Measurements from ENCODE around the gene WDR73. TPM values are rescaled to one million over a fixed set of nuclear protein-coding genes. Genes with fewer than 3 reads are reported as not detected.

WDR73 gene
- total RNA-seq, result 10 to 100 TPM; 12.7 to 37.4 (median 26.5) TPM

GRCh38 chr15:84653910-84654688 lies at the start of gene WDR73:
WDR73 (minus strand) TSS chr15:84654283; CDS start chr15:84654274, 9 bp downstream.
- Histone ChIP-seq H3K27ac (peak within 1 kb of the TSS; percentile 87 to 97 (median 94)), H3K9me3 (no peaks in the 10 kb centered on the region), H3K36me3 (peaks cover 0 to 16% (median 4%) of the 10 kb centered on the region in 4 donors), H3K27me3 (no peaks in the 10 kb centered on the region), H3K4me3 (peak within 1 kb of the TSS; percentile 72 to 88 (median 82)), H3K4me1 (peaks cover 11 to 31% (median 27%) of the 10 kb centered on the region in 4 donors)
- intact Hi-C loops (cut with DNase I; ENCODE audit: low total_unique reads), result no loop called here
- in situ Hi-C loops (cut with MboI; ENCODE audit: low pct_ligation_motif_present in 1 of 4, low pct_unique_long_range_greater_than_20kb in 1 of 4, low sequenced_read_pairs in 3 of 4), result loop anchor here in 1 of 4 donors (25.0 kb wide), 1 partner anchor 108 kb away; no protein-coding TSS in a partner anchor
- WGBS, 2 donors (ENCODE audit: low coverage in 1 of 2), result 1% methylated on average over 7 to 34 of the region's 49 CpGs
- peak; percentile 58 to 84 (median 78) for TF ChIP-seq POLR2AphosphoS5 (IDR thresholded peaks at IDR 0.05)
- TF ChIP-seq CTCF (IDR thresholded peaks at IDR 0.05), result no peak
- TF ChIP-seq POLR2A (IDR thresholded peaks at IDR 0.05), result peak; percentile 71
- no peak for TF ChIP-seq EP300 (IDR thresholded peaks at IDR 0.05; ENCODE audit: low read depth)
- DNase-seq, result peak; percentile 98

GRCh38 chr15:84703808-84704207 lies 49.7 kb upstream of the WDR73 start:
- Histone ChIP-seq H3K4me1 (peaks cover 5 to 24% (median 11%) of the 10 kb centered on the region in 4 donors), H3K36me3 (no peaks in the 10 kb centered on the region), H3K9me3 (no peaks in the 10 kb centered on the region), H3K27ac (peak overlapping the region in 1 of 4 donors; percentile 50), H3K4me3 (no peak overlapping the region), H3K27me3 (no peaks in the 10 kb centered on the region)
- DNase-seq, result no peak
- in situ Hi-C loops (cut with MboI; ENCODE audit: low pct_ligation_motif_present in 1 of 4, low pct_unique_long_range_greater_than_20kb in 1 of 4, low sequenced_read_pairs in 3 of 4) (no loop called here), intact Hi-C loops (cut with DNase I; ENCODE audit: low total_unique reads) (no loop called here)
- TF ChIP-seq POLR2AphosphoS5 (IDR thresholded peaks at IDR 0.05) (no peak), POLR2A (IDR thresholded peaks at IDR 0.05) (no peak)
- 89 to 91% methylated on average over 2 to 5 of the region's 5 CpGs for WGBS, 2 donors (ENCODE audit: low coverage in 1 of 2)

GRCh38 chr15:84702961-84703482 lies 48.9 kb upstream of the WDR73 start:
- H3K27ac ChIP-seq, result peak overlapping the region in 2 of 4 donors; percentile 22 to 50
- H3K4me1 ChIP-seq, result peaks cover 5 to 26% (median 11%) of the 10 kb centered on the region in 4 donors
- intact Hi-C loops (cut with DNase I; ENCODE audit: low total_unique reads) (no loop called here), in situ Hi-C loops (cut with MboI; ENCODE audit: low pct_ligation_motif_present in 1 of 4, low pct_unique_long_range_greater_than_20kb in 1 of 4, low sequenced_read_pairs in 3 of 4) (no loop called here)
- peak; percentile 20 for DNase-seq
- H3K9me3 ChIP-seq, result no peaks in the 10 kb centered on the region
- peak in 1 of 3 donors; percentile 56 for TF ChIP-seq POLR2AphosphoS5 (IDR thresholded peaks at IDR 0.05)
- no peak for TF ChIP-seq CTCF (IDR thresholded peaks at IDR 0.05)
- TF ChIP-seq EP300 (IDR thresholded peaks at IDR 0.05; ENCODE audit: low read depth), result no peak
- TF ChIP-seq POLR2A (IDR thresholded peaks at IDR 0.05), result no peak
- no peaks in the 10 kb centered on the region for H3K36me3 ChIP-seq
- no peaks in the 10 kb centered on the region for H3K27me3 ChIP-seq
- no peak overlapping the region for H3K4me3 ChIP-seq
- WGBS, 2 donors (ENCODE audit: low coverage in 1 of 2), result 0 to 56% methylated on average over 1 to 4 of the region's 4 CpGs

GRCh38 chr15:84699538-84700191 lies 45.6 kb upstream of the WDR73 start:
- H3K36me3 ChIP-seq, result no peaks in the 10 kb centered on the region
- intact Hi-C loops (cut with DNase I; ENCODE audit: low total_unique reads), result no loop called here
- no peaks in the 10 kb centered on the region for H3K9me3 ChIP-seq
- peaks cover 5 to 30% (median 11%) of the 10 kb centered on the region in 4 donors for H3K4me1 ChIP-seq
- WGBS, 2 donors (ENCODE audit: low coverage in 1 of 2), result 78 to 85% methylated on average over 4 to 8 of the region's 8 CpGs
- no peak for DNase-seq
- in situ Hi-C loops (cut with MboI; ENCODE audit: low pct_ligation_motif_present in 1 of 4, low pct_unique_long_range_greater_than_20kb in 1 of 4, low sequenced_read_pairs in 3 of 4), result no loop called here
- H3K27me3 ChIP-seq, result no peaks in the 10 kb centered on the region
- no peak overlapping the region for H3K4me3 ChIP-seq
- H3K27ac ChIP-seq, result no peak overlapping the region
- TF ChIP-seq EP300 (IDR thresholded peaks at IDR 0.05; ENCODE audit: low read depth) (no peak), POLR2AphosphoS5 (IDR thresholded peaks at IDR 0.05) (no peak), CTCF (IDR thresholded peaks at IDR 0.05) (no peak), POLR2A (IDR thresholded peaks at IDR 0.05) (no peak)
